GM19025 (cell line): ENCODE data around the gene FBXW5.

Experiments used
- ATAC-seq: cut with Tn5 transposase; IDR thresholded peaks from one replicate; pipeline ENCODE4 v1.9.1; 2021; ENCODE audit warnings: mild to moderate bottlenecking, low read depth, moderate library complexity; ENCODE audit not compliant: unreplicated experiment

The FBXW5 gene

GRCh38 chr9:136939996-136940525, 4.5 kb downstream of the FBXW5 start:
- ATAC-seq: no peak

- no peak for ATAC-seq
These were observed 5.0 kb downstream of the FBXW5 start for GRCh38 chr9:136939431-136939995.

DNA sequence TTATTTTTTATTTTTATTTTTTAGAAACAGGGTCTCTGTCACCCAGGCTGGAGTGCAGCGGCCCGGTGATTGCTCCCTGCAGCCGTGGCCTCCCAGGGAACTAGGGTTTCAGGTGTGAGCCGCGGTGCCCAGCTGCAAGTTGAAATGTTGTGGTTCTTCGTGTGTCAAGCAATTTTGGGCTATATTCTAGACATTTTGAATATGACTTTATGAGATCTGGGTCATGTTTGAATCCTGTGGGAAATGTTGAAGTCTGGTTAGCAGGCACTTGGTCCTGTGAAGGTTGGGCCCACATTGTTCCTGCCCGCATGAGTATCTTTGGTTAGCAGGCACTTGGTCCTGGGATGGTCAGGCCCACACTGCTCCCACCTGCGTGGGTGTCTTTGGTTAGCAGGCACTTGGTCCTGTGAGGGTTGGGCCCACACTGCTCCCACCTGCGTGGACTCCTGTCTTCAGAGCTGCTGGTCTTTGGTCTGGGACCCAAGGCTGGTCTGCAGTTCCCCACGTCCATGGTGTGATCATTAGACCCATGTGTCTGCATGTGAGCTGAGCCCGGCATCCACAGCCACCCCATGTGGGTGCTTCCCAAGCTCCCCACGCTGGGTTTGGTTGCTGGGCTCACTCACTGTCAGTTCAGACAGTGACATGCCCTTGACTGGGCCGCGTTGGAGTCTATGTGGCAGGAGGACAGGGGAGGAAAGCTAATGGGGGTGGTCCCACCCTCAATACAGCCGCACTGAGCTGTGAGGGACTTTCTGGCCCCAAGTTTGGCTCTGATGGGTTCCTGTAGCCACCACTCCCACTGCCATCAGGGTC, 7.1 kb downstream of the FBXW5 start:
- ATAC-seq: no peak

GRCh38 chr9:136936645-136937170, 7.8 kb downstream of the FBXW5 start:
- ATAC-seq: no peak

- no peak for ATAC-seq
These were observed 8.9 kb downstream of the FBXW5 start for GRCh38 chr9:136935651-136936050.

DNA sequence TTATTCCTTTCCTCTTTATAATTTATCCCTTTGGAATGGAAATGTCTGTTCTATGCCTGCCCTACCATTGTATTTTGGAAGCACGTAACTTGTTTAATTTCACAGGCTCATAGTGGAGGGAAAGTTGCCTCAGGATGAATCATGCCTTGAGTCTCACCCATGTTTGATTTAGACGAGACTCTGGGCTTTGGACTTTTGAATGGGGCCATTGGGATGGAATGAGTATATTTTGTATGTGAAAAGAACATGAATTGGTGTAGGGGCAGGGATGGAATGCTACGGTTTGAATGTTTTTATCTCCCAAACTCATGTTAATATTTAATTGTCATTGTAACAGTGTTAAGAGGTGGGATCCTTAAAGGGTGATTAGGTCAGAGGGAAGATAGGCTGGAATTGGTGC, 10.3 kb downstream of the FBXW5 start:
- ATAC-seq: no peak

GRCh38 chr9:136931611-136932130, 12.9 kb downstream of the FBXW5 start:
- ATAC-seq: no peak

- no peak for ATAC-seq
These were observed 14.5 kb downstream of the FBXW5 start for GRCh38 chr9:136930014-136930413.

DNA sequence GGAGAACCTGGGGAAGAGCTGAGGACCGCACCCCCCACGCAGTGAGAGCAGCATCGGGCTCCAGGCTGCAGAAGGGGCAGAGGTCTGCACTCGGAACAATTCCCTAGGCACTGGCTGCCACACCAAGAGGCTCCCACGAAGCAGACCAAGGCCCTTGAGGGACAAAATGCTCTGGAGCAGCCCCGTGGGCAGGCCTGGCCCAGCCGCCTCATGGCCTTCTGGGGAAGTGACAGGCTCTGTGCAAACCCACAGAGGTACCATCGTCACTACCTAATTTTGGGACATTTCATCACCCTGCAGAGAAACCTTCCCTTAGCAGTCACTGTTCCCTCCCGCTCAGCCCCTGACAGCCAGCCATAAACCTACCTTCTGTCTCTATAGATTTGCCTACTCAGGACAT, 15.9 kb downstream of the FBXW5 start:
- ATAC-seq: no peak

DNA sequence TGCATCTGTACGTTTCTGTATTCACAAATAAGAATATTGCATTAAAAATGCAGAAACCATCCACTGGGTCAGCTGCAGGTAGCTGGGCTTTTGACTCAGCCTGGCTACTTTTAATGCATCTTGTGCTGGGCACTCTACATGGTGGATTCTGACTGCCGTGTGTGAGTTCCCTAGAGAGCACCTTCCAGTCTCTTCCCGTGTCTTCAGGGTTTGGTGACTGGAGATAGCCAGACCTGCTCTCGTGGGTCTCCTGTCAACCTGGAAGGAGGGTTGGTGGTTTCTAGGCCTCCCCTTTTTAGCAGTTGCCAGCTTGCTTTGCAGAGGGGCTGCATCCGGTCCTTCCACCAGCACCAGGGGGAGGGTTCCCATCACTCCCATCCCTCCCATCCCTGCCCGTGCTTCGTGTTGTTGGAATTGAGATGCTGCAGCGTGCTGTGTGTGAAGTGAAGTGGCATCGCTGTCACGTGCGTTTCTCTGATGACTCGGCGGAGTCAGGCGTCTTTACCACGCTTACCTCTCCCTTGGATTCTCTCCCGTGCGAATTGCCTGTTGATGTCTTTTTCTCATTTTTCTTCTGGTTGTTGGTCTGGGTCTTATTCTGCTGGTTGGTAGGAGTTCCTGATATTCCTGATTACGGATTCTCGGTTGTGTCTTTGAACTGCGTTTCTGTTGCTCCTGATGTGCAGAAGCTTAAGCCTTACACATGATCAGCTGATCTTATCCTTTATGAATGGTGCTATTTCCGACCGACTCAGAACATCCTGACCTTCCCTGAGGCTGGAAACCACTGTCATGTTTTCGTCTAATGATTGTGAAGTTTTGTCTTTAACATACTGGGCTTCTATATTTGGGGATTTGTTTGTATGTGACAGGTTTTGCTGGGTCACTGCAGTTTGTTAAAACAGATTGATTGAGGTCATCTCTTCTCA, 16.9 kb downstream of the FBXW5 start:
- ATAC-seq: no peak

- ATAC-seq: no peak
These were observed 17.8 kb downstream of the FBXW5 start for GRCh38 chr9:136926749-136927148.

- ATAC-seq: no peak
These were observed 18.3 kb downstream of the FBXW5 start for GRCh38 chr9:136926154-136926704.

- no peak for ATAC-seq
These were observed 19.0 kb downstream of the FBXW5 start for GRCh38 chr9:136925414-136926153.

GRCh38 chr9:136923881-136924280, 20.7 kb downstream of the FBXW5 start:
- no peak for ATAC-seq

DNA sequence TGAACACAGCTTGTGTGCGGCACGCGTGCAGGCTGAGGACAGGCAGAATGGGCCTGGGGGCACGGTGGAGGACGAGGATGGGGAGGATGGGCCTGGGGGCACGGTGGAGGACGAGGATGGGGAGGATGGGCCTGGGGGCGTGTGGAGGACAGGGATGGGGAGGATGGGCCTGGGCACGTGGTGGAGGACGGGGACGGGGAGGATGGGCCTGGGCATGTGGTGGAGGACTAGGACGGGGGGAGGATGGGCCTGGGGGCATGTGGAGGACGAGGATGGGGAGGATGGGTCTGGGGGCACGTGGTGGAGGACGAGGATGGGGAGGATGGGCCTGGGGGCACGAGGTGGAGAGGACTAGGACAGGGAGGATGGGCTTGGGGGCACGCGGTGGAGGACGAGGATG, 22.0 kb downstream of the FBXW5 start:
- ATAC-seq: no peak

- ATAC-seq: no peak
These were observed 22.8 kb downstream of the FBXW5 start for GRCh38 chr9:136921718-136922117.

GRCh38 chr9:136921307-136921706, 23.2 kb downstream of the FBXW5 start:
- ATAC-seq: no peak

- no peak for ATAC-seq
These were observed 23.8 kb downstream of the FBXW5 start for GRCh38 chr9:136920734-136921231.

DNA sequence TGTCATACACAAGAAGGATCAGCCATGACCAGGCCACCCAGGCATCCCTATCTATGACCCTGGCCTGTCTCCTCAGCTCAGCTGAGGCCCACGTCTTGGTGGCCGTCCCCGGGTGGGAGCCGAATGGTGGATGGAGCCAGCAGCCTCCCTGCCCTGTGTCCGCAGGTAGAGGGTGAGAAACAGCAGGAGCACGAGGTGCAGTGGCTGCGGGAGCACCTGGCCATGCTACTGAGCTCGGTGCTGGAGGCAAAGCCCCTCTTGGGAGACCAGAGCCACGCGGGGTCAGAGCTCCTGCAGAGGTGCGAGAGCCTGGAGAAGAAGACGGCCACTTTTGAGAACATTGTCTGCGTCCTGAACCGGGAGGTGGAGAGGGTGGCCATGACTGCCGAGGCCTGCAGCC, 24.5 kb downstream of the FBXW5 start:
- ATAC-seq: no peak
